Measurements from ENCODE around the gene STRIP2. TPM values are rescaled to one million over a fixed set of nuclear protein-coding genes. Genes with fewer than 3 reads are reported as not detected.
"Not testable (repeated sequence)": the region's sequence is repeated elsewhere in the genome, so short reads cannot be mapped to it uniquely, and the experiment has no call there.

The STRIP2 gene
- total RNA-seq, 1 donor, result 0.42 TPM

- no peak overlapping the region for H3K4me3 ChIP-seq (ENCODE audit: low read length)
- peaks cover 12% of the 10 kb centered on the region for H3K4me1 ChIP-seq (ENCODE audit: insufficient read depth, low read length)
- H3K27me3 ChIP-seq (ENCODE audit: insufficient read depth, low read length), result no peaks in the 10 kb centered on the region
- no peaks in the 10 kb centered on the region for H3K9me3 ChIP-seq (ENCODE audit: low read depth, low read length)
Measured at GRCh38 chr7:129401967-129402860, 32.0 kb upstream of the STRIP2 start.

GRCh38 chr7:129405527-129405926 lies 28.7 kb upstream of the STRIP2 start:
- no peaks in the 10 kb centered on the region for H3K27me3 ChIP-seq (ENCODE audit: insufficient read depth, low read length)
- peaks cover 12% of the 10 kb centered on the region for H3K4me1 ChIP-seq (ENCODE audit: insufficient read depth, low read length)
- no peak overlapping the region for H3K4me3 ChIP-seq (ENCODE audit: low read length)

GRCh38 chr7:129410238-129410637 lies 24.0 kb upstream of the STRIP2 start:
- not testable (repeated sequence) for H3K4me1 ChIP-seq (ENCODE audit: insufficient read depth, low read length); H3K9me3 ChIP-seq (ENCODE audit: low read depth, low read length); H3K27me3 ChIP-seq (ENCODE audit: insufficient read depth, low read length)

More at GRCh38 chr7:129405527-129405926, 28.7 kb upstream of the STRIP2 start:
- no peaks in the 10 kb centered on the region for H3K9me3 ChIP-seq (ENCODE audit: low read depth, low read length)

GRCh38 chr7:129412501-129412900 lies 21.7 kb upstream of the STRIP2 start:
- no peaks in the 10 kb centered on the region for H3K27me3 ChIP-seq (ENCODE audit: insufficient read depth, low read length)
- no peaks in the 10 kb centered on the region for H3K9me3 ChIP-seq (ENCODE audit: low read depth, low read length)
- no peak overlapping the region for H3K4me3 ChIP-seq (ENCODE audit: low read length)
- H3K4me1 ChIP-seq (ENCODE audit: insufficient read depth, low read length), result no peaks in the 10 kb centered on the region

More at GRCh38 chr7:129410238-129410637, 24.0 kb upstream of the STRIP2 start:
- not testable (repeated sequence) for H3K4me3 ChIP-seq (ENCODE audit: low read length)

GRCh38 chr7:129417073-129417472 lies 17.2 kb upstream of the STRIP2 start:
- Histone ChIP-seq H3K27me3 (ENCODE audit: insufficient read depth, low read length) (no peaks in the 10 kb centered on the region), H3K4me1 (ENCODE audit: insufficient read depth, low read length) (no peaks in the 10 kb centered on the region), H3K9me3 (ENCODE audit: low read depth, low read length) (no peaks in the 10 kb centered on the region), H3K4me3 (ENCODE audit: low read length) (no peak overlapping the region)

GRCh38 chr7:129421717-129422250 lies 12.4 kb upstream of the STRIP2 start:
- Histone ChIP-seq H3K4me3 (ENCODE audit: low read length) (no peak overlapping the region), H3K4me1 (ENCODE audit: insufficient read depth, low read length) (no peaks in the 10 kb centered on the region), H3K9me3 (ENCODE audit: low read depth, low read length) (no peaks in the 10 kb centered on the region), H3K27me3 (ENCODE audit: insufficient read depth, low read length) (no peaks in the 10 kb centered on the region)

- Histone ChIP-seq H3K4me1 (ENCODE audit: insufficient read depth, low read length) (no peaks in the 10 kb centered on the region), H3K9me3 (ENCODE audit: low read depth, low read length) (no peaks in the 10 kb centered on the region), H3K4me3 (ENCODE audit: low read length) (no peak overlapping the region), H3K27me3 (ENCODE audit: insufficient read depth, low read length) (no peaks in the 10 kb centered on the region)
Measured at GRCh38 chr7:129422727-129423126, 11.5 kb upstream of the STRIP2 start.

- no peaks in the 10 kb centered on the region for H3K4me1 ChIP-seq (ENCODE audit: insufficient read depth, low read length)
- H3K27me3 ChIP-seq (ENCODE audit: insufficient read depth, low read length), result no peaks in the 10 kb centered on the region
- H3K4me3 ChIP-seq (ENCODE audit: low read length), result no peak overlapping the region
- H3K9me3 ChIP-seq (ENCODE audit: low read depth, low read length), result no peaks in the 10 kb centered on the region
Measured at GRCh38 chr7:129423700-129424410, 10.4 kb upstream of the STRIP2 start.

GRCh38 chr7:129426482-129426881 lies 7.8 kb upstream of the STRIP2 start:
- Histone ChIP-seq H3K27me3 (ENCODE audit: insufficient read depth, low read length) (no peaks in the 10 kb centered on the region), H3K4me1 (ENCODE audit: insufficient read depth, low read length) (no peaks in the 10 kb centered on the region), H3K4me3 (ENCODE audit: low read length) (no peak overlapping the region), H3K9me3 (ENCODE audit: low read depth, low read length) (no peaks in the 10 kb centered on the region)

- H3K4me1 ChIP-seq (ENCODE audit: insufficient read depth, low read length), result no peaks in the 10 kb centered on the region
- no peaks in the 10 kb centered on the region for H3K9me3 ChIP-seq (ENCODE audit: low read depth, low read length)
- no peak overlapping the region for H3K4me3 ChIP-seq (ENCODE audit: low read length)
- H3K27me3 ChIP-seq (ENCODE audit: insufficient read depth, low read length), result peaks cover under 1% of the 10 kb centered on the region
Measured at GRCh38 chr7:129427526-129428045, 6.6 kb upstream of the STRIP2 start.

- Histone ChIP-seq H3K27me3 (ENCODE audit: insufficient read depth, low read length) (peaks cover 37% of the 10 kb centered on the region), H3K9me3 (ENCODE audit: low read depth, low read length) (no peaks in the 10 kb centered on the region), H3K4me3 (ENCODE audit: low read length) (no peak overlapping the region), H3K4me1 (ENCODE audit: insufficient read depth, low read length) (peaks cover 21% of the 10 kb centered on the region)
Measured at GRCh38 chr7:129431911-129432643, 2.2 kb upstream of the STRIP2 start.

- Histone ChIP-seq H3K4me3 (ENCODE audit: low read length) (peak overlapping the region; percentile 61), H3K9me3 (ENCODE audit: low read depth, low read length) (no peaks in the 10 kb centered on the region), H3K4me1 (ENCODE audit: insufficient read depth, low read length) (peaks cover 21% of the 10 kb centered on the region), H3K27me3 (ENCODE audit: insufficient read depth, low read length) (peaks cover 39% of the 10 kb centered on the region)
Measured at GRCh38 chr7:129434675-129435318, 565 bp downstream of the STRIP2 start.

- Histone ChIP-seq H3K27me3 (ENCODE audit: insufficient read depth, low read length) (peaks cover 39% of the 10 kb centered on the region), H3K4me1 (ENCODE audit: insufficient read depth, low read length) (peaks cover 21% of the 10 kb centered on the region), H3K9me3 (ENCODE audit: low read depth, low read length) (no peaks in the 10 kb centered on the region), H3K4me3 (ENCODE audit: low read length) (no peak overlapping the region)
Measured at GRCh38 chr7:129435414-129435829, 1.2 kb downstream of the STRIP2 start.

- peaks cover 39% of the 10 kb centered on the region for H3K27me3 ChIP-seq (ENCODE audit: insufficient read depth, low read length)
- H3K9me3 ChIP-seq (ENCODE audit: low read depth, low read length), result no peaks in the 10 kb centered on the region
- H3K4me1 ChIP-seq (ENCODE audit: insufficient read depth, low read length), result peaks cover 21% of the 10 kb centered on the region
- no peak overlapping the region for H3K4me3 ChIP-seq (ENCODE audit: low read length)
Measured at GRCh38 chr7:129436335-129436923, 2.2 kb downstream of the STRIP2 start.

All from mononuclear cell (primary cell).